OCI-LY7 (cell line): Measurements from ENCODE around the gene NRBF2.

Experiments
- CTCF ChIP-seq: fragments of 200-600 bp; sonication (generic); conservative IDR thresholded peaks from 2 replicates; pipeline ENCODE4 v1.5.1; 2014; ENCODE audit warnings: mild to moderate bottlenecking, antibody characterized with exemption, low read length, moderate library complexity, mixed read lengths
- EZH2phosphoT487 ChIP-seq: fragments of 200-600 bp; sonication (generic); IDR thresholded peaks from 2 replicates; pipeline ENCODE4 v1.6.1; 2018; ENCODE audit warnings: low read depth, borderline replicate concordance, mild to moderate bottlenecking, mixed run types, antibody characterized with exemption, low read length, moderate library complexity, mixed read lengths

DNA sequence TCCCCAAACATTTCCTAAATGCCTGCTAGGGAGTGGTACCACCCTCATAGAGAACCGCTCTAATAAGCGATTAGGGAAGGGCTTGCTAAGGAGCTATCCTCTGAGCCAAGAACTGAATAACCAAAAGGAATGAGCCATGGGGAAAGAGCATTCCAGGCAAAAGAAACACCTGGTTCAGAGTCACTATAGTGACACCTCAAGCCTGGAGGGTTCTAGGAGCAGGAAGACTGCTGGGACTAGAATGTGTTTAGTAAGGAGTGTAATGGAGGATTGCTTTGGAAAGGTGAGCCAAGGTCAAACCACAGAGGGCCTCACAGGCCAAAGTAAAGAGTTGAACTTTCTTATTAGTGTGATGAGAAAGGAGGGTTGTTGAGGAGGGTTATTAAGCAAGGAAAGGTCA is 38.7 kb upstream of the NRBF2 start:
- TF ChIP-seq CTCF (no peak), EZH2phosphoT487 (no peak)
